ENCODE results near the gene EBF4. TPM values are rescaled to one million over a fixed set of nuclear protein-coding genes. Genes with fewer than 3 reads are reported as not detected.

Gene EBF4
- total and polyA plus RNA-seq, 10 of the 15 experiments (the other 5 are each of a cell fraction or from before 2014, with no cell fraction given): 0.13 TPM; not detected in 9

DNA sequence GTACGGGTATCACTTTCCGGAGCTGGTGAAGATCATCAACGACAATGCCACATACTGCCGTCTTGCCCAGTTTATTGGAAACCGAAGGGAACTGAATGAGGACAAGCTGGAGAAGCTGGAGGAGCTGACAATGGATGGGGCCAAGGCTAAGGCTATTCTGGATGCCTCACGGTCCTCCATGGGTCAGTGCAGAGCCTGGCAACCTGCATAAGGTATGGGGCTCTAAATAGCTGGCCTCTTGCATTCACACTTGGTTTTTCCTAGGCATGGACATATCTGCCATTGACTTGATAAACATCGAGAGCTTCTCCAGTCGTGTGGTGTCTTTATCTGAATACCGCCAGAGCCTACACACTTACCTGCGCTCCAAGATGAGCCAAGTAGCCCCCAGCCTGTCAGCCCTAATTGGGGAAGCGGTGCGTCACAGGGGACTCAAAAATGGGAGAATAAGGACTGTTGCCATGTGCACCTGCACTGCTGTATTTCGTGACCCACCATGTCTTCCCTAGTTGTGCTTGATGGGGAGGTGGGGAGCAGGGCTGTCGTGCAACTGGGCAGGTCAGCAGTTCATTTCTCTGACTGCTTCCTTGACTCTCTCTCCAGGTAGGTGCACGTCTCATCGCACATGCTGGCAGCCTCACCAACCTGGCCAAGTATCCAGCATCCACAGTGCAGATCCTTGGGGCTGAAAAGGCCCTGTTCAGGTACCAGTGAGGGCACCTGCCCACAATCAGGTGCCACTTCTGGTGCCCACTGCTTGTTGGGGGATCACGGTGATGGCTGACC, 37.1 kb upstream of the EBF4 start:
- ChIA-PET SMC1A (ENCODE audit: uncharacterized antibody, unreplicated experiment) (interaction anchor here (4.9 kb wide), 1 partner anchor 9 kb away, joined by 25 read pairs; the partner anchor contains the start of gene IDH3B), POLR2A (interaction anchor here (5.6 kb wide), 1 partner anchor 9 kb away, joined by 47 read pairs; the partner anchor contains the start of gene IDH3B), CTCF (interaction anchor here (1.2 to 1.4 kb wide), 2 partner anchors 10 to 133 kb away, joined by 3 to 4 read pairs; no protein-coding TSS in a partner anchor), RAD21 (ENCODE audit: unreplicated experiment) (no interaction called here)
- peak overlapping the region; percentile 95 for H3K4me2 ChIP-seq (ENCODE audit: control insufficient read depth, insufficient read depth)
- no peak for DNase-seq (ENCODE audit: low read depth, low spot score)
- 0 out of 2 replicates have a peak overlapping the region, but pooled peaks have one; percentile 95 for H3K4me3 ChIP-seq
- H3K36me3 ChIP-seq (ENCODE audit: control insufficient read depth in 2 of 2, insufficient read depth in 2 of 2, low read length in 1 of 2): peaks cover 29 to 40% of the 10 kb centered on the region in 2 experiments
- WGBS (ENCODE audit: insufficient coverage, insufficient replicate concordance, low lambda C conversion rate, missing lambda C conversion rate): 90% methylated on average over 17 of the region's 17 CpGs
- FAIRE-seq: no peak
- TF ChIP-seq POLR2AphosphoS5 (IDR thresholded peaks at IDR 0.05; ENCODE audit: low read length): 0 out of 2 replicates have a peak, but pooled peaks have one; percentile 6
- TF ChIP-seq SMARCA5 (IDR thresholded peaks at IDR 0.05): no peak
- peak; percentile 57 for TF ChIP-seq POLR2A (IDR thresholded peaks at IDR 0.05; ENCODE audit: low read depth, low read length)
- H3K27ac ChIP-seq (ENCODE audit: control insufficient read depth, insufficient read depth): no peak overlapping the region
- H4K20me1 ChIP-seq (ENCODE audit: control insufficient read depth, insufficient read depth): peaks cover 17% of the 10 kb centered on the region
- no peak overlapping the region for H2AFZ ChIP-seq (ENCODE audit: control insufficient read depth, low read depth, low read length)
- BruUV-seq (replicated peaks): no TSS peak
- H3K9ac ChIP-seq (ENCODE audit: control insufficient read depth, insufficient read depth, low read length): no peak overlapping the region
- peaks cover 13% of the 10 kb centered on the region for H3K4me1 ChIP-seq (ENCODE audit: control insufficient read depth, insufficient read depth, low read length)
- no peak for ATAC-seq
- H3K79me2 ChIP-seq (ENCODE audit: control insufficient read depth, insufficient read depth, low read length): peaks cover 52% of the 10 kb centered on the region
- no peaks in the 10 kb centered on the region for H3K9me3 ChIP-seq (replicated peaks; ENCODE audit: control insufficient read depth, insufficient read depth, low read length)
- intact Hi-C loops (cut with micrococcal nuclease; ENCODE audit: unreplicated experiment): no loop called here
- no peaks in the 10 kb centered on the region for H3K27me3 ChIP-seq (replicated peaks in 1 of 2; ENCODE audit: control insufficient read depth in 2 of 2, insufficient read depth in 2 of 2, low read length in 1 of 2)
- in situ Hi-C loops (cut with MboI): no loop called here

DNA sequence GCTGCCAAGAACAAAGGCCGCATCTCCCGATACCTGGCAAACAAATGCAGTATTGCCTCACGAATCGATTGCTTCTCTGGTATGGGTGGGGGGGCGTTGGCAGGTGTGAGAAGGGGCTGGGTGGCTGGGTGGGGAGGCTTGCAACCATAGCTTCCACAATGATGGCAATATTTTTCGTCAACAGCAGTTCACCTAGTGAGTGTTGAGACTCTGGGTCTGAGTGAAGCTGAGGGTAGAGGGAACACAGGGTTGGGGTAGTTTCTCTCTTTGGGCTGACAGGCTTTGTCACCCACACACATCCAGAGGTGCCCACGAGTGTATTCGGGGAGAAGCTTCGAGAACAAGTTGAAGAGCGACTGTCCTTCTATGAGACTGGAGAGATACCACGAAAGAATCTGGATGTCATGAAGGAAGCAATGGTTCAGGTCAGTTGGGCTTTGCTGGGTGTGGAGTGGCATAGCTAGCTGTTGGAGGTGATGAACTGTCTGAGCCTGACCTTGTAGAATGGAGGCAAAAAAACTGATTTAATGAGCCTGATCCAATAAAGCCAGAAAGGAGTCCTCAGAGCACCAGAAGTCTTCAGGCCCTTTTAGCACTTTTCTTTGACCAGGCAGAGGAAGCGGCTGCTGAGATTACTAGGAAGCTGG, 36.0 kb upstream of the EBF4 start:
- CTCF ChIA-PET: interaction anchor here (0.7 to 1.5 kb wide), 2 partner anchors 9 to 134 kb away, joined by 3 to 7 read pairs; no protein-coding TSS in a partner anchor
- TF ChIP-seq, protein P1, sequence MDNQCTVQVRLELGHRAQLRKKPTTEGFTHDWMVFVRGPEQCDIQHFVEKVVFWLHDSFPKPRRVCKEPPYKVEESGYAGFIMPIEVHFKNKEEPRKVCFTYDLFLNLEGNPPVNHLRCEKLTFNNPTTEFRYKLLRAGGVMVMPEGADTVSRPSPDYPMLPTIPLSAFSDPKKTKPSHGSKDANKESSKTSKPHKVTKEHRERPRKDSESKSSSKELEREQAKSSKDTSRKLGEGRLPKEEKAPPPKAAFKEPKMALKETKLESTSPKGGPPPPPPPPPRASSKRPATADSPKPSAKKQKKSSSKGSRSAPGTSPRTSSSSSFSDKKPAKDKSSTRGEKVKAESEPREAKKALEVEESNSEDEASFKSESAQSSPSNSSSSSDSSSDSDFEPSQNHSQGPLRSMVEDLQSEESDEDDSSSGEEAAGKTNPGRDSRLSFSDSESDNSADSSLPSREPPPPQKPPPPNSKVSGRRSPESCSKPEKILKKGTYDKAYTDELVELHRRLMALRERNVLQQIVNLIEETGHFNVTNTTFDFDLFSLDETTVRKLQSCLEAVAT (IDR thresholded peaks at IDR 0.05): no peak
- peak; percentile 44; the same call in 1 of the 2 replicates for TF ChIP-seq POLR2AphosphoS5 (IDR thresholded peaks at IDR 0.05; ENCODE audit: low read length)
- peak overlapping the region; percentile 29; the same call in 1 of the 2 replicates for H3K4me3 ChIP-seq
- H2AFZ ChIP-seq (ENCODE audit: control insufficient read depth, low read depth, low read length): no peak overlapping the region
- 77% methylated on average over 12 of the region's 12 CpGs for WGBS (ENCODE audit: insufficient coverage, insufficient replicate concordance, low lambda C conversion rate, missing lambda C conversion rate)
- POLR2A ChIA-PET: interaction anchor here (5.6 kb wide), 1 partner anchor 8 kb away, joined by 47 read pairs; the partner anchor contains the start of gene IDH3B
- peaks cover 17% of the 10 kb centered on the region for H4K20me1 ChIP-seq (ENCODE audit: control insufficient read depth, insufficient read depth)
- no peak for FAIRE-seq
- intact Hi-C loops (cut with micrococcal nuclease; ENCODE audit: unreplicated experiment) (no loop called here), in situ Hi-C loops (cut with MboI) (no loop called here)
- peaks cover 29 to 43% of the 10 kb centered on the region in 2 experiments for H3K36me3 ChIP-seq (ENCODE audit: control insufficient read depth in 2 of 2, insufficient read depth in 2 of 2, low read length in 1 of 2)
- RAD21 ChIA-PET (ENCODE audit: unreplicated experiment): no interaction called here
- ATAC-seq: no peak
- peaks cover 46% of the 10 kb centered on the region for H3K79me2 ChIP-seq (ENCODE audit: control insufficient read depth, insufficient read depth, low read length)
- no peak overlapping the region for H3K9ac ChIP-seq (ENCODE audit: control insufficient read depth, insufficient read depth, low read length)
- H3K27me3 ChIP-seq (replicated peaks in 1 of 2; ENCODE audit: control insufficient read depth in 2 of 2, insufficient read depth in 2 of 2, low read length in 1 of 2): no peaks in the 10 kb centered on the region
- SMC1A ChIA-PET (ENCODE audit: uncharacterized antibody, unreplicated experiment): no interaction called here
- DNase-seq (ENCODE audit: low read depth, low spot score): no peak
- H3K4me2 ChIP-seq (ENCODE audit: control insufficient read depth, insufficient read depth): no peak overlapping the region; the same call in 1 of the 2 replicates
- H3K27ac ChIP-seq (ENCODE audit: control insufficient read depth, insufficient read depth): no peak overlapping the region
- peaks cover 13% of the 10 kb centered on the region for H3K4me1 ChIP-seq (ENCODE audit: control insufficient read depth, insufficient read depth, low read length)
- H3K9me3 ChIP-seq (replicated peaks; ENCODE audit: control insufficient read depth, insufficient read depth, low read length): no peaks in the 10 kb centered on the region
- BruUV-seq (replicated peaks): TSS peak; percentile 13

Data from GM12878 (cell line).